Keratinocyte (primary cell): Measurements from ENCODE around the gene PERP. TPM values are rescaled to one million over a fixed set of nuclear protein-coding genes. Genes with fewer than 3 reads are reported as not detected.

Experiments
- DNase-seq: peaks from one replicate; pipeline ENCODE4 v3.0.0-alpha.2; 2011; ENCODE audit warnings: low read depth, missing footprints, low spot score
- FAIRE-seq: peaks from 2 replicates; lab custom pipeline; 2011; peaks lifted over from hg19 to GRCh38; lab: Jason Lieb, UNC
- H2AFZ ChIP-seq: 2 replicates; pipeline ENCODE4 v1.6.0; 2012; ENCODE audit warnings: low read length, control low read depth, inconsistent platforms; ENCODE audit not compliant: control insufficient read depth
- H3K27ac ChIP-seq: 2 replicates; pipeline ENCODE4 v1.5.1; 2011; ENCODE audit warnings: low read length; ENCODE audit not compliant: control insufficient read depth, insufficient read depth
- H3K27me3 ChIP-seq: 3 replicates; pipeline ENCODE4 v1.6.0; 2011; ENCODE audit warnings: low read length; ENCODE audit not compliant: control insufficient read depth, insufficient read depth; ENCODE audit errors: extremely low read depth
- H3K36me3 ChIP-seq, 2 experiments: 2 replicates in 1 of 2; 3 replicates in 1 of 2; pipeline ENCODE4 v1.5.1; 2011; ENCODE audit warnings: low read length in 2 of 2, mild to moderate bottlenecking in 1 of 2; ENCODE audit not compliant: control insufficient read depth in 2 of 2, insufficient read depth in 2 of 2; ENCODE audit errors: extremely low read depth in 1 of 2
- H3K4me1 ChIP-seq: 3 replicates; pipeline ENCODE4 v1.5.1; 2011; ENCODE audit warnings: low read length; ENCODE audit not compliant: control insufficient read depth, insufficient read depth; ENCODE audit errors: extremely low read depth
- H3K4me2 ChIP-seq: 3 replicates; pipeline ENCODE4 v1.6.0; 2011; ENCODE audit warnings: low read depth, low read length; ENCODE audit not compliant: control insufficient read depth, insufficient read depth; ENCODE audit errors: extremely low read depth
- H3K4me3 ChIP-seq, 3 experiments: fragments of 200-600 bp in 1 of 3; sonication (generic) in 1 of 3; 2 replicates in 2 of 3; 3 replicates in 1 of 3; pipeline ENCODE4 v1.5.1; 2011 to 2016; ENCODE audit warnings: low read length in 3 of 3, mild to moderate bottlenecking in 3 of 3, control low read depth in 2 of 3, inconsistent platforms in 1 of 3, low read depth in 1 of 3, mixed read lengths in 1 of 3, mixed run types in 1 of 3, moderate library complexity in 1 of 3; ENCODE audit not compliant: control insufficient read depth in 2 of 3, insufficient read depth in 2 of 3; ENCODE audit errors: extremely low read depth in 1 of 3
- H3K79me2 ChIP-seq: 2 replicates; pipeline ENCODE4 v1.6.0; 2012; ENCODE audit warnings: low read length; ENCODE audit not compliant: control insufficient read depth, insufficient read depth
- H3K9ac ChIP-seq: 3 replicates; pipeline ENCODE4 v1.6.0; 2011; ENCODE audit warnings: low read length; ENCODE audit not compliant: control insufficient read depth, insufficient read depth; ENCODE audit errors: extremely low read depth
- H3K9me1 ChIP-seq: 3 replicates; pipeline ENCODE4 v1.6.0; 2011; ENCODE audit warnings: low read length; ENCODE audit not compliant: control insufficient read depth, insufficient read depth; ENCODE audit errors: extremely low read depth
- H3K9me3 ChIP-seq: 2 replicates; pipeline ENCODE4 v1.5.1; 2012; ENCODE audit warnings: low read depth, low read length; ENCODE audit not compliant: control insufficient read depth
- H4K20me1 ChIP-seq: 3 replicates; pipeline ENCODE4 v1.6.0; 2011; ENCODE audit warnings: low read length; ENCODE audit not compliant: control insufficient read depth, insufficient read depth; ENCODE audit errors: extremely low read depth
- EZH2 ChIP-seq: IDR thresholded peaks from one replicate; pipeline ENCODE4 v1.6.1; 2012; ENCODE audit warnings: inconsistent platforms, mild to moderate bottlenecking, low read length, moderate library complexity
- dilution Hi-C: fragments of 300-500 bp; cut with MboI; formaldehyde crosslinking; loops from one replicate; pipeline ENCODE4 v1.7.0; 2020; ENCODE audit warnings: low sequenced_read_pairs; ENCODE audit not compliant: extremely low pct_ligation_motif_present
- polyA plus RNA-seq, 5 experiments: library from polyadenylated mRNA; depleted of rRNA in 3 of 5; stranded (reverse) in 3 of 5; stranded (forward) in 1 of 5; unstranded in 1 of 5; fragments of >200 nt; gene quantifications; 1 replicate in 1 of 5; 2 replicates in 3 of 5; 3 replicates in 1 of 5; pipeline versions ENCODE4 v1.2.1 to v1.2.3, GENCODE V29; 2011 to 2012; ENCODE audit warnings: missing spikeins in 2 of 5, low read depth in 1 of 5, low replicate concordance in 1 of 5
- TF ChIP-seq, protein P1 (sequence below), 3 experiments: IDR thresholded peaks in 1 of 3; conservative IDR thresholded peaks in 1 of 3; optimal IDR thresholded peaks in 1 of 3; 2 replicates in 2 of 3; 3 replicates in 1 of 3; pipeline versions ENCODE3 to v1.5.1; 2011; ENCODE audit warnings: low read length in 3 of 3, mild to moderate bottlenecking in 3 of 3, moderate library complexity in 2 of 3, control low read depth in 1 of 3, inconsistent platforms in 1 of 3; ENCODE audit not compliant: insufficient read depth in 2 of 3; ENCODE audit errors: extremely low read depth in 1 of 3

The PERP gene
- polyA plus RNA-seq, 1 donor (not counting 4 experiments of a cell fraction or from before 2014, with no cell fraction given), result 525 TPM

DNA sequence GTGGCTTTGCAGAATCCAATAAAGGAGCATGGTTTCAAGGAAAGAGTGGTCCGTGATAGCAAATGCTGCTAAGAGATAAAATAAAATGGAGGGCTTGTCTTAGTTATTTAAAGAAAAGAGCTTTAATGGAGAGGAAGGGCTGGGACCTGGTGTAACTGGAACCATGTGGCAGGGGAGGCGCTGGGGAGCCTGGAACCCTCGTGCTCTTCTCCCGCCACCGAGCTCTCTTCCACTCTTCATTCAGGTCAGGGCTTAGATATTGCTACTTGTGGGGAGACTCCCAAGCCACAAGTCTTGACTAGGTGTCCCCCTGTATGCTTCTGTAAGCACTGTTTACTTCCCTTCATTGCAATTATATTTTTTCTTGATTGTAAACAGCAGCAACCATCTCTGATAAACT is 39.3 kb upstream of the PERP start:
- Histone ChIP-seq H2AFZ (no peak overlapping the region), H3K27ac (no peak overlapping the region), H3K9ac (no peak overlapping the region), H3K36me3 (no peaks in the 10 kb centered on the region), H3K4me3 (no peak overlapping the region), H3K4me1 (no peaks in the 10 kb centered on the region), H4K20me1 (no peaks in the 10 kb centered on the region), H3K27me3 (no peaks in the 10 kb centered on the region), H3K9me1 (no peaks in the 10 kb centered on the region), H3K9me3 (no peaks in the 10 kb centered on the region), H3K4me2 (no peak overlapping the region), H3K79me2 (no peaks in the 10 kb centered on the region)
- TF ChIP-seq, protein P1, sequence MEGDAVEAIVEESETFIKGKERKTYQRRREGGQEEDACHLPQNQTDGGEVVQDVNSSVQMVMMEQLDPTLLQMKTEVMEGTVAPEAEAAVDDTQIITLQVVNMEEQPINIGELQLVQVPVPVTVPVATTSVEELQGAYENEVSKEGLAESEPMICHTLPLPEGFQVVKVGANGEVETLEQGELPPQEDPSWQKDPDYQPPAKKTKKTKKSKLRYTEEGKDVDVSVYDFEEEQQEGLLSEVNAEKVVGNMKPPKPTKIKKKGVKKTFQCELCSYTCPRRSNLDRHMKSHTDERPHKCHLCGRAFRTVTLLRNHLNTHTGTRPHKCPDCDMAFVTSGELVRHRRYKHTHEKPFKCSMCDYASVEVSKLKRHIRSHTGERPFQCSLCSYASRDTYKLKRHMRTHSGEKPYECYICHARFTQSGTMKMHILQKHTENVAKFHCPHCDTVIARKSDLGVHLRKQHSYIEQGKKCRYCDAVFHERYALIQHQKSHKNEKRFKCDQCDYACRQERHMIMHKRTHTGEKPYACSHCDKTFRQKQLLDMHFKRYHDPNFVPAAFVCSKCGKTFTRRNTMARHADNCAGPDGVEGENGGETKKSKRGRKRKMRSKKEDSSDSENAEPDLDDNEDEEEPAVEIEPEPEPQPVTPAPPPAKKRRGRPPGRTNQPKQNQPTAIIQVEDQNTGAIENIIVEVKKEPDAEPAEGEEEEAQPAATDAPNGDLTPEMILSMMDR (optimal IDR thresholded peaks at IDR 0.05 in 1 of 3, IDR thresholded peaks at IDR 0.05 in 1 of 3, conservative IDR thresholded peaks at IDR 0.05 in 1 of 3; ENCODE audit: extremely low read depth in 1 of 3, insufficient read depth in 2 of 3, low read length in 3 of 3), result no peak
- TF ChIP-seq EZH2, result no peak
- no peak for FAIRE-seq
- dilution Hi-C loops, result no loop called here
- DNase-seq, result no peak

DNA sequence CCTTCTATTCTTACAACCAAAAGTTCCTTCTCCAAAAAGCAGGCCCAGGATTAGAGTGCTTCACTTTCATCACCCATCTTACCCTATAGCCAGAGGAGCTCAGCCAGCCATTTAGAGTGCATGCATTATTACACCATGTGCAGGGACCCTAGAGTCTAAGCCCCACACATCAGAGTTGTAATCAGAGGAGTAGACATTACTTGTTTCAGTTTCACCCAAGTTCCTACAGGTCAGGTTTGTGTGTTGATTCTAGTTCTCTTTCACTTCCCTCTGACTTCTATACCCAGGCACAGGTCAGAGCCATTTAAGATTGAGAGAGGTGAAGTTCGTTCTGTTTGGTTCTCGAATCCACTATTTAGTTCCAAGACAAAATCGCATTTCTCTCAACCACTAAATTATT is 38.2 kb upstream of the PERP start:
- no peaks in the 10 kb centered on the region for H3K27me3 ChIP-seq
- no peak overlapping the region for H3K9ac ChIP-seq
- H3K27ac ChIP-seq, result no peak overlapping the region
- H3K9me1 ChIP-seq, result no peaks in the 10 kb centered on the region
- FAIRE-seq (no peak), DNase-seq (no peak)
- no peak overlapping the region for H3K4me3 ChIP-seq
- no peaks in the 10 kb centered on the region for H3K36me3 ChIP-seq
- H3K9me3 ChIP-seq, result no peaks in the 10 kb centered on the region
- H3K4me2 ChIP-seq, result no peak overlapping the region
- no peaks in the 10 kb centered on the region for H3K4me1 ChIP-seq
- H3K79me2 ChIP-seq, result no peaks in the 10 kb centered on the region
- TF ChIP-seq EZH2, result no peak
- TF ChIP-seq, protein P1 (optimal IDR thresholded peaks at IDR 0.05 in 1 of 3, IDR thresholded peaks at IDR 0.05 in 1 of 3, conservative IDR thresholded peaks at IDR 0.05 in 1 of 3; ENCODE audit: extremely low read depth in 1 of 3, insufficient read depth in 2 of 3, low read length in 3 of 3), result no peak
- no peak overlapping the region for H2AFZ ChIP-seq
- no peaks in the 10 kb centered on the region for H4K20me1 ChIP-seq
- dilution Hi-C loops, result no loop called here
